ENCODE data around the gene MERTK.

MERTK gene

DNA sequence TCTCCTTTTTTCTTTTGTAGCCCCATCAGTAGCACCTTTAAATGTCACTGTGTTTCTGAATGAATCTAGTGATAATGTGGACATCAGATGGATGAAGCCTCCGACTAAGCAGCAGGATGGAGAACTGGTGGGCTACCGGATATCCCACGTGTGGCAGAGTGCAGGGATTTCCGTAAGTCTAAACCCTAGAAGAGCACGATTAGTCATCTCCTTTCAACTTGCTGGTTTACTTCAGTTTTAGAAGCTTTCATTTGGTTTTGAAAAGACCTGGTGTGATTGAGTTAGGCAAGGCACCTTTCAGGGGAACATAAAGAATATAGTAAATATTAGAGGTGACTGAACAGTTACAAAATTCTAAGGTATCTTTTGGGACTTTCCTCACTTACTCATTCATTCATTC, 84.4 kb downstream of the MERTK start:
- DNase-seq: no peak

- no peak for DNase-seq
Observed at GRCh38 chr2:111983478-111984212, 85.2 kb downstream of the MERTK start.

DNA sequence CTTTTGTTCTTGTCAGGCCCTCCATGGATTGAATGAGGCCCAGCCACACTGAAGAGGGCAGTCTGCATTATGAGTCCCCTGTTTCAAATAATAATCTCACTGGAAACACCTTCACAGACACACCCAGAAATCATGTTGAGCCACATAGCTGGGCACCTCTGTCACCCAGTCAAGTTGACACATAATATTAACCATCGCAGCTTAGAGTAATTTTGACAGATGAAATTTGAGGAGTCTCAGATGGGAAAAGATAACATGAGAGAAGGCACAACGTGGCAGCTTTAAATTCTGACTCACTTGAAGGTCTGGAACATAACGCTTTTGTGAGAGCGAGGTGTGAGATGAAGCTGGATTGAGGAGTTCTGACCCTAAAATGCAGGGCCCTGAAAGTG, 85.8 kb downstream of the MERTK start:
- DNase-seq: no peak

GRCh38 chr2:111985514-111985913, 87.1 kb downstream of the MERTK start:
- DNase-seq: no peak

- DNase-seq: no peak
Observed at GRCh38 chr2:111986116-111986900, 87.9 kb downstream of the MERTK start.

- DNase-seq: no peak
Observed at GRCh38 chr2:111990375-111990774, 92.0 kb downstream of the MERTK start.

DNA sequence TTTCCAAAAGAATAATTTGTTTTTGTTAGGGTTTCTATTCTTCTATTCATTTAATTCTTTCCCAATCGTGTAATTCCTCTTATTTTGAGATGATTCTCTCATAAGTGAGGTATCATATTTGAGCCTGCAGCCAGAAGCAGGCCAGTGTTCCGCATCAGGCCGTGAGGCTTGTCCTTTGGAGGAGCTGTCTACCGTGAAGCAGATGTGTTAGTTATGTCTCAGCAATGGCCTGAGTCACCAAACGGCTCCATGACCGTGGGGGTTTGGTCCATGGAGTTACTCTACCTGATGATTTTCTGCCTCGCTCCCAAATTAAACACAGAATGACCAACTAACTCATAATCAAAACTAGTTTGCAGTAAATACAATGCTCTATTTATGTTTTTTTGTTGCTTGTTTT, 92.4 kb downstream of the MERTK start:
- no peak for DNase-seq

- no peak for DNase-seq
Observed at GRCh38 chr2:111994042-111994441, 95.6 kb downstream of the MERTK start.

GRCh38 chr2:111995148-111995547, 96.7 kb downstream of the MERTK start:
- no peak for DNase-seq

DNA sequence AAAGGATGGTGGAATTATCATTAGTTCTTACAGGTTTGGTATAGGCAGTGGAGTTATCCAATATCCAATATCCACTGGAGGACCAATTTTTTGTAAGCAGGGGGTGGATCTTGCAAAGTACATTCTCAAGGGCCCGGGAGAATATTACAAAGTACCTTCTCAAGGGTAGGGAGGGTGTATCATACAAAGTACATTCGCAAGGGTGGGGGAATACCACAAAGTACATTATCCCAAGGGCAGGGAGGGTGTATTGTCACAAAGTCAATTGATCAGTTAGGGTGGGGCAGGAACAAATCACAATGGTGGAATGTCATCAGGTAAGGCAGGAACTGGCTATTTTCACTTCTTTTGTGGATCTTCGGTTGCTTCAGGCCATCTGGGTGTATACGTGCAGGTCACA, 101.4 kb downstream of the MERTK start:
- no peak for DNase-seq

- DNase-seq: no peak
Observed at GRCh38 chr2:112000399-112001135, 102.2 kb downstream of the MERTK start.

DNA sequence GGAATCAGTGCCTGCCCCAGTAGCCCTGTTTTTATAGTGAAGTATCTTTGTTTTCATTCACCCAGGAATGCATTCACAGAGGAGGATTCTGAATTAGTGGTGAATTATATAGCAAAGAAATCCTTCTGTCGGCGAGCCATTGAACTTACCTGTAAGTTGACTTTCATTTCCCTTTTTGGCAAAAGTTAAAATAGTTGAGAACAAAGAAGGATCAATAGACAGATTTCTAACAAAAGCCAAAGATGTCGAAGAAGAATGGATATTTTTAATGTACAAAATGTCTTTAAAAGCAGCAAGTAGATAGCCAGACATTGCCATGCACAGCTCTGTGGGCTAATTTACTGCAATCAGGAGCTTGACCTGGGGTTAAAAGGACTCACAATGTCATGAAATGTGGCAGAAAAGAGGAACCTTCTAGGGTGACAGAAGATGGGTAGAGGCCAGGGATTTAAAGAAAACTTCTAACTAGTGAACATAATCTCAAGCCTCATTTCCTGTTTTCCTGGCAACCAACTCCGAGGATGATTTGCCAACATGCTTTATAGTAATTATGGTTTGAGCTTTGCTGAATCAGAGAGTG, 102.8 kb downstream of the MERTK start:
- DNase-seq: no peak

DNA sequence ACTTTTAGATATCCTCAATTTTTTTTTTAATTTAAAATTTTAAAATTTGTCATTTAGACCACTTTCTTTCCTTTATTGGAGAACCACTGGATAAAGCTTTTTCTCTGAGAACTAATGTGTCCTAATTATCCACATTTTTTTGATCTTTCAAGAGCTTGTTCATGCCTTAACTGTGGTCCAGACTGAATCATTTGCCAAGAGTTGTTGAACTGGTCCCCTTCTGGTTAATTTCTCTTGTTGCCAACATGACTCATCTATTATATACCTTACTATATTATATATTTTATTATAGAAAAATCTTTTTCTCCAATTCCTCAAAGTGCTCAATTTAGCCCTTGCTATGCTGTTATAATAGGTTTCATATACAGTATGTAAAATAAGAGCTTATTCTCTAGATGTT, 103.5 kb downstream of the MERTK start:
- DNase-seq: no peak

DNA sequence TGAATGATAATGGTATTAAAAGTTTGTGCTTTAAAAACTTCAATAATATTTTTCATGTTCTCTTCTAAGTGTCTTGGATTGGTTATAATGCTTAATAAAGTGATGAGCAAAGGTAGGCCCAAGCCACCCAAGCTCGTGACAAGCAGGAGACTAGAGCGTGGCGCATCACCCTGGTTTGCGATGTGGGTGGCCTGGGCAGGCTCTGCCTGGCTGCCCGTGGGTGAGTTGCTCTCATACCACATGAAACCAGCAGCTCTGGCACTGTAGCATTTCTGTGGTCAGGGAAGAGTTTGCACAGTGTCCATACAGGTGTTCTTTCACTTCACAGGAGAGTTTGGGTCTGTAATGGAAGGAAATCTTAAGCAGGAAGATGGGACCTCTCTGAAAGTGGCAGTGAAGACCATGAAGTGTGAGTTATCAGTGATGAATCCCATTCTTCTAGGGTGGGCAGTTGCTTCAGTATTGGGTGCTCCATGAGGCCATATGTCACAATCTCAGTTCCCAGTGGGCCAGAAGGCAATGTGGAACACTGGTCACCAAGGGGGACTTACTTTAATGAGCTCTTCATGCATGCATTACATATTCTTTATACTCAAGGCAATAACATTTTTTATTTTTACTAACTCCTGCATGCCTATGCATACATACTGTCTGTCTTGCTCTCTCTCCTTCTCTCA, 105.3 kb downstream of the MERTK start:
- no peak for DNase-seq

DNA sequence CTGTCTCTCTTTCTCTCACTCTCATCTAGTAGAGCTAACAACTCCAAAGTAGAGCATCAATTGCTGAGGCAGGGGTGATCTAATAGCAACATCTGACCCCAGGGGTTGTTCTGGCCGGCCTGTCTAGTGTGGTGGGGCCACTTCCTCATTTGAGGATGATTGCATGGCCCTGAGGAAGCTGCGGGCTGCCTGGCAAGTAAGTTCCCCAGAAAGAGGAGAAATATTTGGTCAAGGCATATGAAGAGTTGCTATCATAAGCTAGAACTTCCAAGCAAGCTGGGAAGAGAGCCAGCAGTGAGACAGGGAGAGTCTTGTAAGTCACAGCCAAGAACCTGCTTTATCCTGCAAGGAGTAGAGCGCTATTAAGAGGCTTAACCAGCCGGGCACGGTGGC, 105.8 kb downstream of the MERTK start:
- DNase-seq: no peak

- DNase-seq: no peak
Observed at GRCh38 chr2:112005406-112006075, 107.1 kb downstream of the MERTK start.

GRCh38 chr2:112006076-112006410, 107.6 kb downstream of the MERTK start:
- DNase-seq: no peak

GRCh38 chr2:112007493-112007892, 109.1 kb downstream of the MERTK start:
- DNase-seq: no peak

DNA sequence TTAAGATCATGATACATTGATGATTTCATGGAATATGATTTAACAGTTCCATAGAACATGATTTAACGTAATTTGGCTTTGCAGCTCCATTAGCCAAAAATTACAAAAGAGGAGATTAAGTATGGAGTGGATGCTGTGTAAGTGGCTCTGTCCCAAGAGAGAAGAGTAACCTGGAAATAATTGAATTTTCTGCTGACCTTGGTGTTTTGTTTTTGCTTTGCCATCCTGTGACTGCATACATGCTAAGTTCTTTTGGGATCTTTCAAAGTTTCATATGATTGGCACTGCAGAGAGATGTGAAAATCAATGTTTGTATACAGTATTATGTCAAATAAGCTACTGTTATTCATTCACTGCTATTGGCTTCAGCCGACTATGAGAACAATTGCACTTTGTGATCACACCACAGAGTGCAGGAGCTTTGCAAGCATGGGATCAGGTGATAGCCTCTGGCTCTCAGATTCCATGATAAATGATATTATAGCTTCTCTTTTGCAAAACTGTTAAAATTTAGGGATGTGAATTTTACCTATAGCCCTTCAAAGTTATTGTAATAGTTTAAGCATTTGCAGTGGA, 110.6 kb downstream of the MERTK start:
- no peak for DNase-seq

GRCh38 chr2:112010751-112011150, 112.3 kb downstream of the MERTK start:
- no peak for DNase-seq

DNA sequence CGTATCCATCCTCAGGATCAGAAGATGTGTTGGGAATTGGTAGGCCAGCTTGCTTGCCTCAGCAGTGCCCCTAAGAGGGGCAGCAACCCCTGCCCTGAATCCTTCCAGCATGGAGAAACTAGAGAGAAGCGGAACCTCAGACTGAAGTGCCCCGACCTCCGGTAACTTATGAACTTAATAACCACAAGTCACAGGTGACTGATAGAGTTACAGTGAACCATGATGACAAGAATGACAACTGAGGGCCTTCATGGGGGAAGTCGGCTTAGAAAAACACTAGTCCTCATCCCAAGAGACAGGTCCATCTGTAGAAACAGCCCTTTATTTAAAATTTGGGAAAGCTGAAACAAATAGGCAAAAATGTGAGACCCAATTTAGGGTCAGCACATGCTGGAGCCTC, 114.1 kb downstream of the MERTK start:
- no peak for DNase-seq

DNA sequence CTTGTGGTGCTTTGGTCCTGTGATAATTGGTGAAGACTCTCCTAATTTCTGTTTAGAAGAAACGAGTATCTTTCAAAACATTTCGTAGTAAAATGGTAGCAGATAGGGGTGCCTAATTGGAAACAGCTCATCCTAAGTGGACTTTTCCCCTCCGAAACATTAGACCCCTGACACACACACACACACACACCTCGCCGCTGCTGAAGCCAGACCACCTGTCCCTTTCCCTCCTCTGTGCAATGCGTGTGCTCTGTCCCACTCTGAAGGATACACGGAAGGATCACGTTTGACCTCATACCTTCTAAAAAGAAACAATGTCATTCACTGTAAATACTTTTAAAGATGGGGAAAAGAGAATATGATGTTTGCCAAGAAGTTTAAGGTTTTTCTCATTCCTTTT, 120.4 kb downstream of the MERTK start:
- DNase-seq: no peak
